Loucy (cell line): ENCODE data around the gene MLYCD.

Source experiments
- H2AFZ ChIP-seq: fragments of 200-600 bp; sonication (generic); 2 replicates; pipeline ENCODE4 v1.6.0; 2016; ENCODE audit warnings: antibody characterized with exemption, mild to moderate bottlenecking, low read length, moderate library complexity
- H3F3A ChIP-seq: fragments of 200-600 bp; 2 replicates; pipeline ENCODE4 v1.6.0; 2016; ENCODE audit warnings: antibody characterized with exemption, low read depth, mild to moderate bottlenecking
- H3K27me3 ChIP-seq: fragments of 200-600 bp; sonication (generic); 2 replicates; pipeline ENCODE4 v1.6.1; 2014; ENCODE audit warnings: low read length, mild to moderate bottlenecking; ENCODE audit not compliant: insufficient read depth, poor library complexity, severe bottlenecking
- H3K36me3 ChIP-seq: fragments of 200-600 bp; sonication (generic); 2 replicates; pipeline ENCODE4 v1.6.1; 2016; ENCODE audit warnings: low read length; ENCODE audit not compliant: insufficient read depth
- H3K4me1 ChIP-seq: fragments of 200-600 bp; sonication (generic); 2 replicates; pipeline ENCODE4 v1.5.1; 2014; ENCODE audit warnings: low read length, mild to moderate bottlenecking; ENCODE audit not compliant: insufficient read depth, poor library complexity, severe bottlenecking
- H3K4me2 ChIP-seq: fragments of 200-600 bp; sonication (generic); 2 replicates; pipeline ENCODE4 v1.6.0; 2014; ENCODE audit warnings: antibody characterized with exemption, low read length, low read depth, mild to moderate bottlenecking; ENCODE audit not compliant: poor library complexity, severe bottlenecking
- H3K4me3 ChIP-seq: fragments of 200-600 bp; sonication (generic); 2 replicates; pipeline ENCODE4 v1.5.1; 2014; ENCODE audit warnings: low read length, mild to moderate bottlenecking, mixed read lengths; ENCODE audit not compliant: poor library complexity, severe bottlenecking
- H3K79me2 ChIP-seq: fragments of 200-600 bp; sonication (generic); 2 replicates; pipeline ENCODE4 v1.6.1; 2014; ENCODE audit warnings: low read length; ENCODE audit not compliant: insufficient read depth
- H3K9ac ChIP-seq: fragments of 200-600 bp; sonication (generic); 2 replicates; pipeline ENCODE4 v1.6.0; 2014; ENCODE audit warnings: mild to moderate bottlenecking, low read depth, low read length, moderate library complexity; ENCODE audit not compliant: poor library complexity, severe bottlenecking
- H3K9me2 ChIP-seq: fragments of 200-600 bp; sonication (generic); replicated peaks from 2 replicates; pipeline ENCODE4 v1.6.1; 2016; ENCODE audit warnings: low read depth, low read length, mixed read lengths
- H3K9me3 ChIP-seq: fragments of 200-600 bp; sonication (generic); 2 replicates; pipeline ENCODE4 v1.6.1; 2014; ENCODE audit warnings: mild to moderate bottlenecking, antibody characterized with exemption, low read length, low read depth; ENCODE audit not compliant: insufficient read depth
- H4K20me1 ChIP-seq: fragments of 200-600 bp; sonication (generic); 2 replicates; pipeline ENCODE4 v1.6.0; 2014; ENCODE audit warnings: antibody characterized with exemption, low read length, mild to moderate bottlenecking; ENCODE audit not compliant: insufficient read depth, poor library complexity, severe bottlenecking
- EZH2phosphoT487 ChIP-seq: fragments of 200-600 bp; IDR thresholded peaks from 2 replicates; pipeline ENCODE4 v1.6.1; 2018; ENCODE audit warnings: antibody characterized with exemption, mild to moderate bottlenecking, moderate library complexity, borderline replicate concordance
- TF ChIP-seq, protein P1 (sequence below): fragments of 200-600 bp; sonication (generic); conservative IDR thresholded peaks from 2 replicates; pipeline ENCODE4 v1.5.1; 2014; ENCODE audit warnings: mild to moderate bottlenecking, antibody characterized with exemption, low read length

The MLYCD gene

DNA sequence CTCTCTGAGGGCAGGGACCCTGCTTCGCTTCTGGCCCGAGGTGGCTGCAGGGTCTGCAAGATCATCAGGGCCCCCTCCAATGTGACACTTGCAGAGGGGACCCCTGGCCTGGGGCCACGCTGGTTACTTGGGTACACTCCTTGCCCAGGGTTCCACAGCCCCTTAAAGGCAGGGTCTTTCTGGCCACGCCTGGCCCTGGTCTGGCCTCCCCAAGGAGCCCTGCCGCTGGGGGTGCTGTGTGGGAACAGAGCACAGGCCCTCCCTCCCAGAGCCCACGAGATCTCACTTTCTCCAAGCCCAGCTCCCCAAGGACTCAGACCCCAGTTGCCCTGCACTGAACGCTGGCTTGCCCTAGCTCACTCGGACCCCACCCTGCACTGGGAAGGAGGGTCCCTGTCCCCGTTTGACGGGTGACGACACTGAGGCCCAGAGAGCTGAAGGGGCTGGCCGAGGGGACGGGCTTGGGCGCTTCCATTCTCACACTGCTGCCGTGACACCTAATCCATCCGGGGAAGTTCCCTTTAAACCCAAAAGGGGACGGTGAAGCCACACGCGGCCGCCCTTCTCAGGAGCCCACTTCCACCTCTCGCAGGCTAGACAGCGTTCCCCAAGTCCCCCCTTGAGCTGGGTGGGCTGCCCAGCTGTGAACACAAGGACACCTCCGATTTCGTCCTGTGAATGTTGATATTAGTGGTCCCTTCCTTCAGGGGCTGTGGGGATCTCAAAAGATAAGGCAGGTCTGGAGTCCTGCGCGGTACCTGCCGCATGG lies 27.2 kb downstream of the MLYCD start:
- no peak overlapping the region for H3K4me2 ChIP-seq
- TF ChIP-seq EZH2phosphoT487: no peak
- TF ChIP-seq, protein P1, sequence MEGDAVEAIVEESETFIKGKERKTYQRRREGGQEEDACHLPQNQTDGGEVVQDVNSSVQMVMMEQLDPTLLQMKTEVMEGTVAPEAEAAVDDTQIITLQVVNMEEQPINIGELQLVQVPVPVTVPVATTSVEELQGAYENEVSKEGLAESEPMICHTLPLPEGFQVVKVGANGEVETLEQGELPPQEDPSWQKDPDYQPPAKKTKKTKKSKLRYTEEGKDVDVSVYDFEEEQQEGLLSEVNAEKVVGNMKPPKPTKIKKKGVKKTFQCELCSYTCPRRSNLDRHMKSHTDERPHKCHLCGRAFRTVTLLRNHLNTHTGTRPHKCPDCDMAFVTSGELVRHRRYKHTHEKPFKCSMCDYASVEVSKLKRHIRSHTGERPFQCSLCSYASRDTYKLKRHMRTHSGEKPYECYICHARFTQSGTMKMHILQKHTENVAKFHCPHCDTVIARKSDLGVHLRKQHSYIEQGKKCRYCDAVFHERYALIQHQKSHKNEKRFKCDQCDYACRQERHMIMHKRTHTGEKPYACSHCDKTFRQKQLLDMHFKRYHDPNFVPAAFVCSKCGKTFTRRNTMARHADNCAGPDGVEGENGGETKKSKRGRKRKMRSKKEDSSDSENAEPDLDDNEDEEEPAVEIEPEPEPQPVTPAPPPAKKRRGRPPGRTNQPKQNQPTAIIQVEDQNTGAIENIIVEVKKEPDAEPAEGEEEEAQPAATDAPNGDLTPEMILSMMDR: no peak
- no peaks in the 10 kb centered on the region for H3K4me1 ChIP-seq
- H3K4me3 ChIP-seq: no peak overlapping the region
- H4K20me1 ChIP-seq: no peaks in the 10 kb centered on the region
- H3F3A ChIP-seq: no peaks in the 10 kb centered on the region
- H3K9me3 ChIP-seq: no peaks in the 10 kb centered on the region
- H3K9me2 ChIP-seq: no peaks in the 10 kb centered on the region
- no peaks in the 10 kb centered on the region for H3K79me2 ChIP-seq
- H3K36me3 ChIP-seq: no peaks in the 10 kb centered on the region
- no peaks in the 10 kb centered on the region for H3K27me3 ChIP-seq
- H2AFZ ChIP-seq: no peak overlapping the region
- H3K9ac ChIP-seq: no peak overlapping the region

DNA sequence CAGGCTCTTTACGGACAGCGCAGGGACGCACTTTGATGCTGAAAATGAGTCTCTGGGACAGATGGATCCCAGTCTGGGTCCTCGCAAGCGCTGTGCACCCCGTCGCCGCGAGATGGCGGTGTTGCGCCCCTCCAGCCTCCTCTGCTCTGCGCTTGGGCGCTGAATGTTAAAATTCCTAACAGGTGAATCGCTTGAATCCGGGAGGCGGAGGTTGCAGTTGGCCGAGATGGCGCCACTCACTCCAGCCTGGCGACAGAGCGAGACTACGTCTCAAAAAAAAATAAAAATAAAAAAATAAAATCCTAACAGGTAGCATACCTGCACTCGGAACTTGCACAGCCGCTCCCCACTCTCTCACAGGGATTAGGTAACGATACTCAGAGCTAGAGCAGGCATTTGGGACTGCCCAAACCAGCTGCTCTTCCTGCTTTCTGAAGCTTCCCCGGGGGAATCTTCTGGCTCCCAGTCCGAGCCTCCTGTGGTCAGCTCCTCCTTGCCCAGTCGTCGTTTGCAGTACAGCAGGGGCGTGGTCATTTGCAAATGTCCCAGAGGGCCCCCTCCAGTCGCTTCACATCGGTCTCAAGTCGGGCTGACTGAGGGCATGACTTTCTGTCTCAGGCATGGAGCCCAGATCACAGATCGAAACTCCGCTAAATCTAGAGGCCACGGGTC lies 27.9 kb downstream of the MLYCD start:
- no peaks in the 10 kb centered on the region for H3K36me3 ChIP-seq
- H3K79me2 ChIP-seq: no peaks in the 10 kb centered on the region
- no peaks in the 10 kb centered on the region for H3K9me2 ChIP-seq
- no peak overlapping the region for H3K4me2 ChIP-seq
- no peak overlapping the region for H3K4me3 ChIP-seq
- H4K20me1 ChIP-seq: no peaks in the 10 kb centered on the region
- H3K9me3 ChIP-seq: no peaks in the 10 kb centered on the region
- H3K4me1 ChIP-seq: no peaks in the 10 kb centered on the region
- no peaks in the 10 kb centered on the region for H3F3A ChIP-seq
- H3K9ac ChIP-seq: no peak overlapping the region
- H3K27me3 ChIP-seq: no peaks in the 10 kb centered on the region
- no peak overlapping the region for H2AFZ ChIP-seq
- no peak for TF ChIP-seq EZH2phosphoT487
- TF ChIP-seq, protein P1: peak; percentile 80

DNA sequence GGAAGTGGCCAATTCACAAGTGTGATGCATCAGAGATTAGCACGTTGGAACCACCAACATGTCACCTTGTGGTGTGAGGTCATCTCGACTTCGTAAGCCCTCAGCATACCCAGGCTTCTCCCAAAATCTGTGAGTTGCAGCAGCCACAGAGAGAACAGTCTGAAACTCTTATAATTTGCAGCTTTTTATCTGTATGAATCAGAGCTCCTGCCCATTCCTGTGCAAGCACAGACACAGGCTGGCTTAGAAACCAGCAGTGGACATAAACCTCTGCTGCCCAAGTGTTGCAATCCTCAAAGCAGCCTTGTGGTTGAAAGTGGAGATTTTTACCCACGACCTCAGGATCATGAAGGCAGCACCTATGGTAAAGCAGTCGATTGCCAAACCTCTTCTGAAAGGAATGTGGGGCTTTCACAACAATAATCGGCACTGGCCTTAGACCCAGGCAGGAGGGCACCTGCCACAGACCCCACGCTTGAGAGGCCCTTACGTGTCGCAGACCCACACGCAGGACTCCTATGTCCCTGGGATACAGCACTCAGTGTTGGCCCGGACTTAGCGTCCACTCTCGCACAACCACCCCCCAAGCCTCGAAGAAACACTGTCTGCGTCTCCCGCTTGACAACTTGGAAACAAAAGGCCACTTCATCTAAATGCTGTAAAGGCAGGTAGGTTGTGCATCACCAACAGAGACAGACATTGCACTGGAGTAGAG lies 29.6 kb downstream of the MLYCD start:
- no peaks in the 10 kb centered on the region for H3K27me3 ChIP-seq
- H3K9me3 ChIP-seq: no peaks in the 10 kb centered on the region
- H3K4me1 ChIP-seq: no peaks in the 10 kb centered on the region
- H3K9me2 ChIP-seq: no peaks in the 10 kb centered on the region
- H3K36me3 ChIP-seq: no peaks in the 10 kb centered on the region
- H4K20me1 ChIP-seq: no peaks in the 10 kb centered on the region
- H2AFZ ChIP-seq: no peak overlapping the region
- no peak for TF ChIP-seq EZH2phosphoT487
- TF ChIP-seq, protein P1: no peak
- no peak overlapping the region for H3K9ac ChIP-seq
- no peak overlapping the region for H3K4me2 ChIP-seq
- no peak overlapping the region for H3K4me3 ChIP-seq
- H3K79me2 ChIP-seq: no peaks in the 10 kb centered on the region
- H3F3A ChIP-seq: no peaks in the 10 kb centered on the region
